HEK293 (cell line): Measurements from ENCODE around the gene HDGF.

Experiments used
- KLF9 ChIP-seq: fragments of 450-650 bp; formaldehyde crosslinking; IDR thresholded peaks from 2 replicates; pipeline ENCODE4 v1.5.1; 2016; ENCODE audit warnings: missing biosample characterization, missing genetic modification characterization, low read depth
- SETDB1 ChIP-seq: IDR thresholded peaks from one replicate; pipeline ENCODE4 v1.6.1; 2017; ENCODE audit warnings: mild to moderate bottlenecking, low read length, moderate library complexity, mixed read lengths; ENCODE audit not compliant: insufficient read length
- ZBTB21 ChIP-seq: fragments of 450-650 bp; formaldehyde crosslinking; IDR thresholded peaks from 2 replicates; pipeline ENCODE4 v1.5.1; 2017; ENCODE audit warnings: missing biosample characterization, missing genetic modification characterization
- ZNF23 ChIP-seq: fragments of 450-650 bp; formaldehyde crosslinking; IDR thresholded peaks from 2 replicates; pipeline ENCODE4 v1.5.1; 2016; ENCODE audit warnings: missing biosample characterization, missing genetic modification characterization, borderline replicate concordance
- ZNF239 ChIP-seq: fragments of 450-650 bp; formaldehyde crosslinking; IDR thresholded peaks from 2 replicates; pipeline ENCODE4 v1.5.1; 2016; ENCODE audit warnings: missing biosample characterization, missing genetic modification characterization
- ZNF292 ChIP-seq: fragments of 450-650 bp; formaldehyde crosslinking; IDR thresholded peaks from 2 replicates; pipeline ENCODE4 v1.5.1; 2016; ENCODE audit warnings: low read depth, missing biosample characterization, missing genetic modification characterization, borderline replicate concordance
- ZNF341 ChIP-seq: fragments of 450-650 bp; formaldehyde crosslinking; IDR thresholded peaks from 2 replicates; pipeline ENCODE4; 2016; ENCODE audit warnings: low read depth, missing biosample characterization, missing genetic modification characterization
- ZNF433 ChIP-seq: fragments of 450-650 bp; formaldehyde crosslinking; IDR thresholded peaks from 2 replicates; pipeline ENCODE4 v1.5.1; 2016; ENCODE audit warnings: missing biosample characterization, missing genetic modification characterization, low read depth
- ZNF555 ChIP-seq: fragments of 450-650 bp; formaldehyde crosslinking; conservative IDR thresholded peaks from 2 replicates; pipeline ENCODE4 v1.5.1; 2017; ENCODE audit warnings: missing biosample characterization, mild to moderate bottlenecking, missing genetic modification characterization, inconsistent platforms
- ZNF558 ChIP-seq: fragments of 450-650 bp; formaldehyde crosslinking; IDR thresholded peaks from 2 replicates; pipeline ENCODE4 v1.5.1; 2016; ENCODE audit warnings: missing biosample characterization, missing genetic modification characterization
- ZNF571 ChIP-seq: fragments of 450-650 bp; formaldehyde crosslinking; IDR thresholded peaks from 2 replicates; pipeline ENCODE4 v1.5.0; 2017; ENCODE audit warnings: missing biosample characterization, missing genetic modification characterization
- ZNF585B ChIP-seq: fragments of 450-650 bp; formaldehyde crosslinking; IDR thresholded peaks from 2 replicates; pipeline ENCODE4 v1.5.1; 2016; ENCODE audit warnings: missing biosample characterization, missing genetic modification characterization
- ZNF596 ChIP-seq: fragments of 450-650 bp; IDR thresholded peaks from 2 replicates; pipeline ENCODE4 v1.5.0; 2018; ENCODE audit warnings: missing biosample characterization, mild to moderate bottlenecking, missing genetic modification characterization, moderate library complexity
- ZNF621 ChIP-seq: fragments of 450-650 bp; formaldehyde crosslinking; IDR thresholded peaks from 2 replicates; pipeline ENCODE4 v1.5.1; 2017; ENCODE audit warnings: missing biosample characterization, missing genetic modification characterization
- ZNF660 ChIP-seq: fragments of 450-650 bp; IDR thresholded peaks from 2 replicates; pipeline ENCODE4 v1.5.1; 2018; ENCODE audit warnings: missing biosample characterization, mild to moderate bottlenecking, missing genetic modification characterization
- TF ChIP-seq, protein P1 (sequence below): fragments of 450-650 bp; formaldehyde crosslinking; IDR thresholded peaks from 2 replicates; pipeline ENCODE4 v1.5.1; 2016; ENCODE audit warnings: missing biosample characterization, missing genetic modification characterization
- TF ChIP-seq, protein P2 (sequence below): fragments of 450-650 bp; formaldehyde crosslinking; conservative IDR thresholded peaks from 2 replicates; pipeline ENCODE4 v1.5.1; 2016; ENCODE audit warnings: low read depth, missing biosample characterization, missing genetic modification characterization
- TF ChIP-seq, protein P3 (sequence below): fragments of 450-650 bp; formaldehyde crosslinking; IDR thresholded peaks from 2 replicates; pipeline ENCODE4 v1.5.1; 2017; ENCODE audit warnings: missing biosample characterization, missing genetic modification characterization
- TF ChIP-seq, protein P4 (sequence below): fragments of 450-650 bp; formaldehyde crosslinking; IDR thresholded peaks from 2 replicates; pipeline ENCODE4 v1.5.1; 2016; ENCODE audit warnings: missing biosample characterization, missing genetic modification characterization
- TF ChIP-seq, protein P5 (sequence below): fragments of 450-650 bp; formaldehyde crosslinking; IDR thresholded peaks from 2 replicates; pipeline ENCODE4 v1.5.1; 2017; ENCODE audit warnings: missing biosample characterization, missing genetic modification characterization
- TF ChIP-seq, protein P6 (sequence below): fragments of 450-650 bp; formaldehyde crosslinking; IDR thresholded peaks from 2 replicates; pipeline ENCODE4 v1.5.1; 2016; ENCODE audit warnings: missing biosample characterization, missing genetic modification characterization
- TF ChIP-seq, protein P7 (sequence below): sonication (generic); formaldehyde crosslinking; IDR thresholded peaks from 2 replicates; pipeline ENCODE4 v1.8.1; 2022; ENCODE audit warnings: mild to moderate bottlenecking, moderate library complexity, missing genetic modification reagents

The HDGF gene

DNA sequence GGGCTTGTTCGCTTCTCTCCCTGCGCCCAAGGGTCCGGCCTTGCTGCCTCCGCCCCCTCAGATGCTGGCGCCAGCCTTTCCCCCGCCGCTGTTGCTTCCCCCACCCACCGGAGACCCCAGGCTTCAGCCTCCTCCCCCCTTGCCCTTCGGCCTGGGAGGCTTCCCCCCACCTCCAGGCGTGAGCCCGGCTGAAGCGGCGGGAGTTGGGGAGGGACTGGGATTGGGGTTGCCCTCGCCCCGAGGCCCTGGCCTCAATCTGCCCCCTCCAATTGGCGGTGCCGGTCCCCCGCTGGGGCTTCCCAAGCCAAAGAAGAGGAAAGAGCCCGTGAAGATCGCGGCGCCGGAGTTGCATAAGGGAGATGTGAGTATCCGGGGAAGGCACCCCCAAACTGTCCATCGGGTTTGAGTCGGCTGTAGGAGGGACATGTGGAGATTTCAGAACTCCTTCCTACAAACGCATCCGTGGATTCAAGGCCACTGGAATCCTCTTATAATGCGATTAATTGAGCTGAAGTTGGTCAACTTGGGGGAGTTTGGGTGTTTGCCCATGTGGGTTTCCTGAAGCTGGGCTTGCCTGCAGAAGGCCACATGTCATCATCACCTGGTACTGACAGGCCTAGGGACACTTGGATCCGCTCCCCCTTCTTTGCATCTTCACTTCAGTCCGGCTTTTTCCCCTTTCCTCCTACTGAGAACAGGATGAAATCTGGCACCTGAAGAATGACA lies 16.6 kb upstream of the HDGF start (continued):
- TF ChIP-seq, protein P1, sequence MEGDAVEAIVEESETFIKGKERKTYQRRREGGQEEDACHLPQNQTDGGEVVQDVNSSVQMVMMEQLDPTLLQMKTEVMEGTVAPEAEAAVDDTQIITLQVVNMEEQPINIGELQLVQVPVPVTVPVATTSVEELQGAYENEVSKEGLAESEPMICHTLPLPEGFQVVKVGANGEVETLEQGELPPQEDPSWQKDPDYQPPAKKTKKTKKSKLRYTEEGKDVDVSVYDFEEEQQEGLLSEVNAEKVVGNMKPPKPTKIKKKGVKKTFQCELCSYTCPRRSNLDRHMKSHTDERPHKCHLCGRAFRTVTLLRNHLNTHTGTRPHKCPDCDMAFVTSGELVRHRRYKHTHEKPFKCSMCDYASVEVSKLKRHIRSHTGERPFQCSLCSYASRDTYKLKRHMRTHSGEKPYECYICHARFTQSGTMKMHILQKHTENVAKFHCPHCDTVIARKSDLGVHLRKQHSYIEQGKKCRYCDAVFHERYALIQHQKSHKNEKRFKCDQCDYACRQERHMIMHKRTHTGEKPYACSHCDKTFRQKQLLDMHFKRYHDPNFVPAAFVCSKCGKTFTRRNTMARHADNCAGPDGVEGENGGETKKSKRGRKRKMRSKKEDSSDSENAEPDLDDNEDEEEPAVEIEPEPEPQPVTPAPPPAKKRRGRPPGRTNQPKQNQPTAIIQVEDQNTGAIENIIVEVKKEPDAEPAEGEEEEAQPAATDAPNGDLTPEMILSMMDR = no peak
- TF ChIP-seq, protein P2, sequence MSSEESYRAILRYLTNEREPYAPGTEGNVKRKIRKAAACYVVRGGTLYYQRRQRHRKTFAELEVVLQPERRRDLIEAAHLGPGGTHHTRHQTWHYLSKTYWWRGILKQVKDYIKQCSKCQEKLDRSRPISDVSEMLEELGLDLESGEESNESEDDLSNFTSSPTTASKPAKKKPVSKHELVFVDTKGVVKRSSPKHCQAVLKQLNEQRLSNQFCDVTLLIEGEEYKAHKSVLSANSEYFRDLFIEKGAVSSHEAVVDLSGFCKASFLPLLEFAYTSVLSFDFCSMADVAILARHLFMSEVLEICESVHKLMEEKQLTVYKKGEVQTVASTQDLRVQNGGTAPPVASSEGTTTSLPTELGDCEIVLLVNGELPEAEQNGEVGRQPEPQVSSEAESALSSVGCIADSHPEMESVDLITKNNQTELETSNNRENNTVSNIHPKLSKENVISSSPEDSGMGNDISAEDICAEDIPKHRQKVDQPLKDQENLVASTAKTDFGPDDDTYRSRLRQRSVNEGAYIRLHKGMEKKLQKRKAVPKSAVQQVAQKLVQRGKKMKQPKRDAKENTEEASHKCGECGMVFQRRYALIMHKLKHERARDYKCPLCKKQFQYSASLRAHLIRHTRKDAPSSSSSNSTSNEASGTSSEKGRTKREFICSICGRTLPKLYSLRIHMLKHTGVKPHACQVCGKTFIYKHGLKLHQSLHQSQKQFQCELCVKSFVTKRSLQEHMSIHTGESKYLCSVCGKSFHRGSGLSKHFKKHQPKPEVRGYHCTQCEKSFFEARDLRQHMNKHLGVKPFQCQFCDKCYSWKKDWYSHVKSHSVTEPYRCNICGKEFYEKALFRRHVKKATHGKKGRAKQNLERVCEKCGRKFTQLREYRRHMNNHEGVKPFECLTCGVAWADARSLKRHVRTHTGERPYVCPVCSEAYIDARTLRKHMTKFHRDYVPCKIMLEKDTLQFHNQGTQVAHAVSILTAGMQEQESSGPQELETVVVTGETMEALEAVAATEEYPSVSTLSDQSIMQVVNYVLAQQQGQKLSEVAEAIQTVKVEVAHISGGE (tag by site-specific recombination) = no peak
- peak; percentile 35; the same call in 1 of the 2 replicates for TF ChIP-seq KLF9
- no peak for TF ChIP-seq ZNF433 (tag by site-specific recombination)
- TF ChIP-seq ZNF558 (tag by site-specific recombination) = no peak
- TF ChIP-seq ZNF660 = 0 out of 2 replicates have a peak, but pooled peaks have one; percentile 5
- TF ChIP-seq, protein P3, sequence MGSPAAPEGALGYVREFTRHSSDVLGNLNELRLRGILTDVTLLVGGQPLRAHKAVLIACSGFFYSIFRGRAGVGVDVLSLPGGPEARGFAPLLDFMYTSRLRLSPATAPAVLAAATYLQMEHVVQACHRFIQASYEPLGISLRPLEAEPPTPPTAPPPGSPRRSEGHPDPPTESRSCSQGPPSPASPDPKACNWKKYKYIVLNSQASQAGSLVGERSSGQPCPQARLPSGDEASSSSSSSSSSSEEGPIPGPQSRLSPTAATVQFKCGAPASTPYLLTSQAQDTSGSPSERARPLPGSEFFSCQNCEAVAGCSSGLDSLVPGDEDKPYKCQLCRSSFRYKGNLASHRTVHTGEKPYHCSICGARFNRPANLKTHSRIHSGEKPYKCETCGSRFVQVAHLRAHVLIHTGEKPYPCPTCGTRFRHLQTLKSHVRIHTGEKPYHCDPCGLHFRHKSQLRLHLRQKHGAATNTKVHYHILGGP = no peak
- TF ChIP-seq ZNF596 (tag by site-specific recombination) = no peak
- TF ChIP-seq SETDB1 = no peak
- TF ChIP-seq ZNF571 = no peak
- no peak for TF ChIP-seq ZNF585B (tag by site-specific recombination)
- no peak for TF ChIP-seq ZNF555 (tag by site-specific recombination)
- TF ChIP-seq ZNF292 (tag by site-specific recombination) = no peak
- TF ChIP-seq ZNF341 (tag by site-specific recombination) = peak; percentile 98
- no peak for TF ChIP-seq ZNF621
- TF ChIP-seq, protein P4, sequence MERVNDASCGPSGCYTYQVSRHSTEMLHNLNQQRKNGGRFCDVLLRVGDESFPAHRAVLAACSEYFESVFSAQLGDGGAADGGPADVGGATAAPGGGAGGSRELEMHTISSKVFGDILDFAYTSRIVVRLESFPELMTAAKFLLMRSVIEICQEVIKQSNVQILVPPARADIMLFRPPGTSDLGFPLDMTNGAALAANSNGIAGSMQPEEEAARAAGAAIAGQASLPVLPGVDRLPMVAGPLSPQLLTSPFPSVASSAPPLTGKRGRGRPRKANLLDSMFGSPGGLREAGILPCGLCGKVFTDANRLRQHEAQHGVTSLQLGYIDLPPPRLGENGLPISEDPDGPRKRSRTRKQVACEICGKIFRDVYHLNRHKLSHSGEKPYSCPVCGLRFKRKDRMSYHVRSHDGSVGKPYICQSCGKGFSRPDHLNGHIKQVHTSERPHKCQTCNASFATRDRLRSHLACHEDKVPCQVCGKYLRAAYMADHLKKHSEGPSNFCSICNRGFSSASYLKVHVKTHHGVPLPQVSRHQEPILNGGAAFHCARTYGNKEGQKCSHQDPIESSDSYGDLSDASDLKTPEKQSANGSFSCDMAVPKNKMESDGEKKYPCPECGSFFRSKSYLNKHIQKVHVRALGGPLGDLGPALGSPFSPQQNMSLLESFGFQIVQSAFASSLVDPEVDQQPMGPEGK (tag by site-specific recombination) = peak; percentile 78
- TF ChIP-seq, protein P5, sequence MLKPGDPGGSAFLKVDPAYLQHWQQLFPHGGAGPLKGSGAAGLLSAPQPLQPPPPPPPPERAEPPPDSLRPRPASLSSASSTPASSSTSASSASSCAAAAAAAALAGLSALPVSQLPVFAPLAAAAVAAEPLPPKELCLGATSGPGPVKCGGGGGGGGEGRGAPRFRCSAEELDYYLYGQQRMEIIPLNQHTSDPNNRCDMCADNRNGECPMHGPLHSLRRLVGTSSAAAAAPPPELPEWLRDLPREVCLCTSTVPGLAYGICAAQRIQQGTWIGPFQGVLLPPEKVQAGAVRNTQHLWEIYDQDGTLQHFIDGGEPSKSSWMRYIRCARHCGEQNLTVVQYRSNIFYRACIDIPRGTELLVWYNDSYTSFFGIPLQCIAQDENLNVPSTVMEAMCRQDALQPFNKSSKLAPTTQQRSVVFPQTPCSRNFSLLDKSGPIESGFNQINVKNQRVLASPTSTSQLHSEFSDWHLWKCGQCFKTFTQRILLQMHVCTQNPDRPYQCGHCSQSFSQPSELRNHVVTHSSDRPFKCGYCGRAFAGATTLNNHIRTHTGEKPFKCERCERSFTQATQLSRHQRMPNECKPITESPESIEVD (tag by site-specific recombination) = no peak
- no peak for TF ChIP-seq ZBTB21 (tag by site-specific recombination)
- TF ChIP-seq, protein P6, sequence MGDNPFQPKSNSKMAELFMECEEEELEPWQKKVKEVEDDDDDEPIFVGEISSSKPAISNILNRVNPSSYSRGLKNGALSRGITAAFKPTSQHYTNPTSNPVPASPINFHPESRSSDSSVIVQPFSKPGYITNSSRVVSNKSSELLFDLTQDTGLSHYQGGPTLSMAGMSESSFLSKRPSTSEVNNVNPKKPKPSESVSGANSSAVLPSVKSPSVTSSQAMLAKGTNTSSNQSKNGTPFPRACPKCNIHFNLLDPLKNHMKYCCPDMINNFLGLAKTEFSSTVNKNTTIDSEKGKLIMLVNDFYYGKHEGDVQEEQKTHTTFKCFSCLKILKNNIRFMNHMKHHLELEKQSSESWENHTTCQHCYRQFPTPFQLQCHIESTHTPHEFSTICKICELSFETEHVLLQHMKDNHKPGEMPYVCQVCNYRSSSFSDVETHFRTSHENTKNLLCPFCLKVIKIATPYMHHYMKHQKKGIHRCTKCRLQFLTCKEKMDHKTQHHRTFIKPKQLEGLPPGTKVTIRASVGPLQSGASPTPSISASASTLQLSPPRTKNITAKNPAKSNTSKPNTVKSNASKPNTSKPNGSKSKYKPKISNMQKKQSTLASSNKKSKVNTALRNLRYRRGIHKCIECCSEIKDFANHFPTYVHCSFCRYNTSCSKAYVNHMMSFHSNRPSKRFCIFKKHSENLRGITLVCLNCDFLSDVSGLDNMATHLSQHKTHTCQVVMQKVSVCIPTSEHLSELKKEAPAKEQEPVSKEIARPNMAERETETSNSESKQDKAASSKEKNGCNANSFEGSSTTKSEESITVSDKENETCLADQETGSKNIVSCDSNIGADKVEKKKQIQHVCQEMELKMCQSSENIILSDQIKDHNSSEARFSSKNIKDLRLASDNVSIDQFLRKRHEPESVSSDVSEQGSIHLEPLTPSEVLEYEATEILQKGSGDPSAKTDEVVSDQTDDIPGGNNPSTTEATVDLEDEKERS (tag by site-specific recombination) = no peak
- TF ChIP-seq ZNF23 = no peak
- no peak for TF ChIP-seq ZNF239
- TF ChIP-seq, protein P7, sequence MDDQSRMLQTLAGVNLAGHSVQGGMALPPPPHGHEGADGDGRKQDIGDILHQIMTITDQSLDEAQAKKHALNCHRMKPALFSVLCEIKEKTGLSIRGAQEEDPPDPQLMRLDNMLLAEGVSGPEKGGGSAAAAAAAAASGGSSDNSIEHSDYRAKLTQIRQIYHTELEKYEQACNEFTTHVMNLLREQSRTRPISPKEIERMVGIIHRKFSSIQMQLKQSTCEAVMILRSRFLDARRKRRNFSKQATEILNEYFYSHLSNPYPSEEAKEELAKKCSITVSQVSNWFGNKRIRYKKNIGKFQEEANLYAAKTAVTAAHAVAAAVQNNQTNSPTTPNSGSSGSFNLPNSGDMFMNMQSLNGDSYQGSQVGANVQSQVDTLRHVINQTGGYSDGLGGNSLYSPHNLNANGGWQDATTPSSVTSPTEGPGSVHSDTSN (CRISPR knock-in tag) = no peak
